H1 (cell line): ENCODE results near the gene FASN.

Experiments
- EP300 ChIP-seq, 2 experiments: IDR thresholded peaks; 1 replicate in 1 of 2; 2 replicates in 1 of 2; pipeline ENCODE4 v1.6.1; 2011 to 2012; ENCODE audit warnings: low read depth in 2 of 2, low read length in 2 of 2, mild to moderate bottlenecking in 2 of 2, borderline replicate concordance in 1 of 2, inconsistent platforms in 1 of 2, moderate library complexity in 1 of 2
- JUN ChIP-seq: IDR thresholded peaks from 2 replicates; pipeline ENCODE4 v1.6.1; 2011; ENCODE audit warnings: low read depth, mild to moderate bottlenecking, improper control_type of control experiment, low read length
- RXRA ChIP-seq: IDR thresholded peaks from 2 replicates; pipeline ENCODE4 v1.6.1; 2011; ENCODE audit warnings: low read depth, mild to moderate bottlenecking, low read length, moderate library complexity; ENCODE audit not compliant: insufficient read depth
- SIN3A ChIP-seq, 2 experiments: IDR thresholded peaks in 1 of 2; conservative IDR thresholded peaks in 1 of 2; 2 replicates each; pipeline ENCODE4 v1.6.1; 2011 to 2012; ENCODE audit warnings: low read length in 2 of 2, improper control_type of control experiment in 1 of 2, low read depth in 1 of 2, mild to moderate bottlenecking in 1 of 2
- SP1 ChIP-seq: IDR thresholded peaks from 2 replicates; pipeline ENCODE4 v1.6.1; 2011; ENCODE audit warnings: low read depth, low read length
- TBP ChIP-seq: IDR thresholded peaks from 2 replicates; pipeline ENCODE4 v1.6.1; 2011; ENCODE audit warnings: low read depth, low read length, improper control_type of control experiment
- TEAD4 ChIP-seq: IDR thresholded peaks from 2 replicates; pipeline ENCODE4 v1.6.1; 2012; ENCODE audit warnings: low read depth, low read length, inconsistent platforms, mixed read lengths
- TF ChIP-seq, protein P1 (sequence below), 3 experiments: IDR thresholded peaks; 1 replicate in 2 of 3; 2 replicates in 1 of 3; pipeline versions ENCODE4 v1.5.1 to v1.6.1; 2011; ENCODE audit warnings: low read length in 3 of 3, mild to moderate bottlenecking in 3 of 3, inconsistent platforms in 2 of 3, low read depth in 1 of 3, moderate library complexity in 1 of 3; ENCODE audit not compliant: insufficient read depth in 1 of 3; ENCODE audit errors: control extremely low read depth in 1 of 3
- TF ChIP-seq, protein P2 (sequence below): IDR thresholded peaks from 2 replicates; pipeline ENCODE4 v1.6.1; 2011; ENCODE audit warnings: low read length, improper control_type of control experiment

DNA sequence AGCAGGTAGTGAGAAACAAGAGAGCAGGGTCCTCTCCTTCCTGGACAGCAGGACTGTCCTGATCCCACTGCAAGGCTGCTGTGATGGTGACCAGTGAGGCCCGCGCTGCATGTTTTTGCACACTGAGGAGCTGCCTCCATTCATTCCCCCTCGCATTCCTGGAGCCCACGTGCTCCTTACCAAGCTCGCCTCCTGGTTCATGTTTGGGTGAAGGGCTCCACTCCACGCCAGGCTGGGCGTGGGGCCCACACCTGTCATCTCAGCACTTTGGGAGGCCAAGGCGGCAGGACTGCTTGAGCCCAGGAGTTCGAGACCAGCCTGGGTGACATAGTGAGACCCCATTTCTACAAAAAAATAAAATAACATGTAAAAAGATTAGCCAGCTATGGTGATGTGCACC is 15.4 kb upstream of the FASN start:
- TF ChIP-seq, protein P1, sequence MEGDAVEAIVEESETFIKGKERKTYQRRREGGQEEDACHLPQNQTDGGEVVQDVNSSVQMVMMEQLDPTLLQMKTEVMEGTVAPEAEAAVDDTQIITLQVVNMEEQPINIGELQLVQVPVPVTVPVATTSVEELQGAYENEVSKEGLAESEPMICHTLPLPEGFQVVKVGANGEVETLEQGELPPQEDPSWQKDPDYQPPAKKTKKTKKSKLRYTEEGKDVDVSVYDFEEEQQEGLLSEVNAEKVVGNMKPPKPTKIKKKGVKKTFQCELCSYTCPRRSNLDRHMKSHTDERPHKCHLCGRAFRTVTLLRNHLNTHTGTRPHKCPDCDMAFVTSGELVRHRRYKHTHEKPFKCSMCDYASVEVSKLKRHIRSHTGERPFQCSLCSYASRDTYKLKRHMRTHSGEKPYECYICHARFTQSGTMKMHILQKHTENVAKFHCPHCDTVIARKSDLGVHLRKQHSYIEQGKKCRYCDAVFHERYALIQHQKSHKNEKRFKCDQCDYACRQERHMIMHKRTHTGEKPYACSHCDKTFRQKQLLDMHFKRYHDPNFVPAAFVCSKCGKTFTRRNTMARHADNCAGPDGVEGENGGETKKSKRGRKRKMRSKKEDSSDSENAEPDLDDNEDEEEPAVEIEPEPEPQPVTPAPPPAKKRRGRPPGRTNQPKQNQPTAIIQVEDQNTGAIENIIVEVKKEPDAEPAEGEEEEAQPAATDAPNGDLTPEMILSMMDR (IDR thresholded peaks at IDR 0.05; ENCODE audit: control extremely low read depth in 1 of 3, insufficient read depth in 1 of 3, low read depth in 1 of 3, low read length in 3 of 3): no peak
- no peak for TF ChIP-seq SIN3A (conservative IDR thresholded peaks at IDR 0.05 in 1 of 2, IDR thresholded peaks at IDR 0.05 in 1 of 2; ENCODE audit: low read depth in 1 of 2, low read length in 2 of 2)
- TF ChIP-seq TBP: no peak
- TF ChIP-seq TEAD4: no peak
- TF ChIP-seq SP1: no peak
- TF ChIP-seq JUN: no peak
- TF ChIP-seq RXRA: no peak
- no peak for TF ChIP-seq EP300 (IDR thresholded peaks at IDR 0.05; ENCODE audit: borderline replicate concordance in 1 of 2, low read depth in 2 of 2, low read length in 2 of 2)
- TF ChIP-seq, protein P2, sequence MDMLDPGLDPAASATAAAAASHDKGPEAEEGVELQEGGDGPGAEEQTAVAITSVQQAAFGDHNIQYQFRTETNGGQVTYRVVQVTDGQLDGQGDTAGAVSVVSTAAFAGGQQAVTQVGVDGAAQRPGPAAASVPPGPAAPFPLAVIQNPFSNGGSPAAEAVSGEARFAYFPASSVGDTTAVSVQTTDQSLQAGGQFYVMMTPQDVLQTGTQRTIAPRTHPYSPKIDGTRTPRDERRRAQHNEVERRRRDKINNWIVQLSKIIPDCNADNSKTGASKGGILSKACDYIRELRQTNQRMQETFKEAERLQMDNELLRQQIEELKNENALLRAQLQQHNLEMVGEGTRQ: no peak
